ENCODE results near the gene SCUBE2. TPM values are rescaled to one million over a fixed set of nuclear protein-coding genes. Genes with fewer than 3 reads are reported as not detected.

The SCUBE2 gene
- polyA plus RNA-seq, 3 donors, result 4.9 to 7.5 (median 7.1) TPM

Other genes starting within 250 kb of the SCUBE2 start
- gene AKIP1, start 180.4 kb downstream of the SCUBE2 start, polyA plus RNA-seq (ENCODE audit: insufficient read length in 3 of 3), result 10 to 100 TPM; 18.6 to 20.6 (median 18.8) TPM
- gene C11orf16, start 158.7 kb downstream of the SCUBE2 start, polyA plus RNA-seq (ENCODE audit: insufficient read length in 3 of 3), result 1 to 10 TPM in 2 of 3 donors, under 1 TPM in 1; 0.90 to 1.7 (median 1.1) TPM
- gene ASCL3, start 148.6 kb downstream of the SCUBE2 start, polyA plus RNA-seq (ENCODE audit: insufficient read length in 3 of 3), result under 1 TPM in 2 of 3 donors, not detected in 1; 0.36 to 0.37 TPM
- gene TMEM9B, start 127.2 kb downstream of the SCUBE2 start, polyA plus RNA-seq (ENCODE audit: insufficient read length in 3 of 3), result 10 to 100 TPM; 55.5 to 62.1 (median 55.5) TPM
- gene NRIP3, start 87.6 kb downstream of the SCUBE2 start, polyA plus RNA-seq (ENCODE audit: insufficient read length in 3 of 3), result 1 to 10 TPM in 1 of 3 donors, under 1 TPM in 2; 0.60 to 1.1 (median 0.96) TPM
- 10 to 100 TPM; 84.5 to 95.2 (median 89.4) TPM for gene DENND5A, start 173.8 kb upstream of the SCUBE2 start, polyA plus RNA-seq (ENCODE audit: insufficient read length in 3 of 3)
- 10 to 100 TPM; 28.3 to 45.0 (median 42.3) TPM for gene TMEM41B, start 223.0 kb upstream of the SCUBE2 start, polyA plus RNA-seq (ENCODE audit: insufficient read length in 3 of 3)

Data from renal pelvis (tissue), 3 donors.